IMR-90 (cell line): ENCODE results near the gene RNF133. TPM values are rescaled to one million over a fixed set of nuclear protein-coding genes. Genes with fewer than 3 reads are reported as not detected.

ENCODE experiments used
- ATAC-seq: fragments of 200-7000 bp; cut with Tn5 transposase; 2 replicates; pipeline ENCODE4 v1.9.1; 2020; ENCODE audit warnings: low read depth, mild to moderate bottlenecking, moderate library complexity
- BruUV-seq: library from RNA; stranded (reverse); fragments of 400-500 nt; replicated peaks from 2 replicates; lab custom pipeline; 2021; lab: Mats Ljungman, UMichigan
- CTCF ChIA-PET: fragments of 300-600 bp; formaldehyde crosslinking; extraction: SDS; loops from one replicate; lab custom pipeline; 2021; ENCODE audit warnings: antibody characterized with exemption; lab: Yijun Ruan, JAX
- POLR2A ChIA-PET: fragments of 300-600 bp; sonication (Branson Sonifier 250); formaldehyde crosslinking; loops from one replicate; lab custom pipeline; 2022; ENCODE audit warnings: antibody characterized with exemption; ENCODE audit not compliant: unreplicated experiment; lab: Charles Lee
- DNase-seq: peaks from one replicate; pipeline ENCODE4 v3.0.0; 2013
- H2AFZ ChIP-seq: replicated peaks from 2 replicates; pipeline ENCODE3; 2013; ENCODE audit warnings: low read length, mild to moderate bottlenecking; ENCODE audit not compliant: poor library complexity
- H2AK5ac ChIP-seq: 2 replicates; pipeline ENCODE4 v1.6.1; 2013; ENCODE audit warnings: low read depth, low read length, inconsistent platforms
- H2AK9ac ChIP-seq: replicated peaks from 2 replicates; pipeline ENCODE3; 2013; ENCODE audit warnings: mild to moderate bottlenecking, low read depth, low read length, moderate library complexity; ENCODE audit not compliant: poor library complexity
- H2BK120ac ChIP-seq: 2 replicates; pipeline ENCODE4 v1.6.1; 2013; ENCODE audit warnings: low read depth, low read length, inconsistent platforms
- H2BK15ac ChIP-seq: 3 replicates; pipeline ENCODE4 v1.6.1; 2013; ENCODE audit warnings: low read depth, low read length, inconsistent platforms
- H2BK20ac ChIP-seq: 2 replicates; pipeline ENCODE4 v1.6.1; 2013; ENCODE audit warnings: low read depth, mild to moderate bottlenecking, inconsistent platforms, low read length, moderate library complexity
- H2BK5ac ChIP-seq: 2 replicates; pipeline ENCODE4 v1.6.1; 2013; ENCODE audit warnings: mild to moderate bottlenecking, low read depth, low read length, inconsistent platforms; ENCODE audit not compliant: poor library complexity, severe bottlenecking
- H3K14ac ChIP-seq: replicated peaks from 2 replicates; pipeline ENCODE4 v1.6.1; 2013; ENCODE audit warnings: low read depth, low read length, inconsistent platforms
- H3K18ac ChIP-seq: 2 replicates; pipeline ENCODE4 v1.6.1; 2013; ENCODE audit warnings: low read depth, low read length, control low read depth
- H3K23ac ChIP-seq: 2 replicates; pipeline ENCODE4 v1.6.1; 2013; ENCODE audit warnings: low read depth, low read length, inconsistent platforms
- H3K27ac ChIP-seq: 2 replicates; pipeline ENCODE4 v1.5.1; 2013; ENCODE audit warnings: mild to moderate bottlenecking, control low read depth, low read length; ENCODE audit not compliant: insufficient read depth
- H3K27me3 ChIP-seq: 2 replicates; pipeline ENCODE4 v1.6.1; 2013; ENCODE audit warnings: low read length; ENCODE audit not compliant: control insufficient read depth, insufficient read depth
- H3K36me3 ChIP-seq: 2 replicates; pipeline ENCODE4 v1.6.1; 2013; ENCODE audit warnings: low read length, mixed read lengths; ENCODE audit not compliant: control insufficient read depth, insufficient read depth
- H3K4ac ChIP-seq: 2 replicates; pipeline ENCODE4 v1.6.1; 2013; ENCODE audit warnings: low read depth, low read length, inconsistent platforms
- H3K4me1 ChIP-seq: 2 replicates; pipeline ENCODE4 v1.6.1; 2013; ENCODE audit warnings: low read length, mixed read lengths; ENCODE audit not compliant: control insufficient read depth, insufficient read depth
- H3K4me2 ChIP-seq: 2 replicates; pipeline ENCODE4 v1.6.1; 2013; ENCODE audit warnings: low read depth, mild to moderate bottlenecking, control low read depth, low read length, moderate library complexity
- H3K4me3 ChIP-seq: 2 replicates; pipeline ENCODE4 v1.5.1; 2013; ENCODE audit warnings: low read depth, mild to moderate bottlenecking, control low read depth, low read length, moderate library complexity; ENCODE audit not compliant: insufficient read depth
- H3K56ac ChIP-seq: 2 replicates; pipeline ENCODE4 v1.6.1; 2013; ENCODE audit warnings: low read length, inconsistent platforms; ENCODE audit not compliant: insufficient read depth; ENCODE audit errors: extremely low read depth
- H3K79me1 ChIP-seq, 2 experiments: 2 replicates each; pipeline ENCODE4 v1.6.1; 2013; ENCODE audit warnings: low read length in 2 of 2, inconsistent platforms in 1 of 2, low read depth in 1 of 2
- H3K9ac ChIP-seq: 2 replicates; pipeline ENCODE4 v1.6.1; 2013; ENCODE audit warnings: low read depth, low read length, control low read depth
- H3K9me1 ChIP-seq: 2 replicates; pipeline ENCODE4 v1.6.1; 2013; ENCODE audit warnings: low read length, inconsistent platforms; ENCODE audit not compliant: insufficient read depth
- H3K9me3 ChIP-seq: 2 replicates; pipeline ENCODE4 v1.6.1; 2013; ENCODE audit warnings: low read length; ENCODE audit not compliant: control insufficient read depth, insufficient read depth
- H4K20me1 ChIP-seq: 2 replicates; pipeline ENCODE4 v1.6.1; 2013; ENCODE audit warnings: low read length, inconsistent platforms; ENCODE audit not compliant: insufficient read depth
- H4K5ac ChIP-seq: 2 replicates; pipeline ENCODE4 v1.6.1; 2013; ENCODE audit warnings: mild to moderate bottlenecking, low read depth, low read length, control low read depth
- H4K8ac ChIP-seq, 2 experiments: 2 replicates each; pipeline ENCODE4 v1.6.1; 2013; ENCODE audit warnings: low read depth in 2 of 2, low read length in 2 of 2, control low read depth in 1 of 2, inconsistent platforms in 1 of 2
- H4K91ac ChIP-seq: 2 replicates; pipeline ENCODE4 v1.6.1; 2013; ENCODE audit warnings: low read depth, low read length, inconsistent platforms; ENCODE audit not compliant: insufficient read depth
- CEBPB ChIP-seq: IDR thresholded peaks from 2 replicates; pipeline ENCODE4 v1.6.1; 2012; ENCODE audit warnings: low read depth, low read length, improper control_type of control experiment
- CHD1 ChIP-seq: IDR thresholded peaks from 2 replicates; pipeline ENCODE4 v1.6.1; 2012; ENCODE audit warnings: low read depth, low read length, improper control_type of control experiment
- CTCF ChIP-seq: conservative IDR thresholded peaks from 2 replicates; pipeline ENCODE4 v1.5.1; 2012; ENCODE audit warnings: mild to moderate bottlenecking, low read depth, low read length, improper control_type of control experiment
- FOS ChIP-seq: fragments of 150-350 bp; IDR thresholded peaks from 2 replicates; pipeline ENCODE4 v1.6.1; 2016; ENCODE audit warnings: low read depth, low read length
- MAFK ChIP-seq: IDR thresholded peaks from 2 replicates; pipeline ENCODE4 v1.6.1; 2012; ENCODE audit warnings: low read depth, low read length, improper control_type of control experiment
- POLR2A ChIP-seq: IDR thresholded peaks from 2 replicates; pipeline ENCODE4 v1.6.1; 2012; ENCODE audit warnings: mild to moderate bottlenecking, low read depth, low read length
- RCOR1 ChIP-seq: IDR thresholded peaks from 2 replicates; pipeline ENCODE4 v1.6.1; 2012; ENCODE audit warnings: mild to moderate bottlenecking, low read length, improper control_type of control experiment; ENCODE audit not compliant: insufficient replicate concordance
- RFX5 ChIP-seq: IDR thresholded peaks from 2 replicates; pipeline ENCODE4 v1.8.0; 2012; ENCODE audit warnings: low read depth, mild to moderate bottlenecking, low read length, moderate library complexity
- SMC3 ChIP-seq: fragments of 150-350 bp; IDR thresholded peaks from 2 replicates; pipeline ENCODE4 v1.6.1; 2016; ENCODE audit warnings: low read depth, mild to moderate bottlenecking, antibody characterized with exemption, low read length, moderate library complexity
- USF2 ChIP-seq: fragments of 150-350 bp; IDR thresholded peaks from 2 replicates; pipeline ENCODE4 v1.6.1; 2017; ENCODE audit warnings: mild to moderate bottlenecking, antibody characterized with exemption, low read length, low read depth
- WGBS, 2 experiments: methylation state at CpG; one replicate each; pipeline versions ENCODE4 v1.1.5 to v1.1.7; 2013; ENCODE audit warnings: missing lambda C conversion rate in 2 of 2; ENCODE audit not compliant: insufficient read length in 1 of 2; ENCODE audit errors: extremely low coverage in 2 of 2; 5-methylcytosine and 5-hydroxymethylcytosine counted together
- dilution Hi-C: fragments of 300-500 bp; cut with HindIII; formaldehyde crosslinking; loops from one replicate; pipeline ENCODE4 v1.14.3; 2018; ENCODE audit warnings: low sequenced_read_pairs; ENCODE audit not compliant: unreplicated experiment
- in situ Hi-C: fragments of 300-500 bp; cut with MboI; formaldehyde crosslinking; loops from 3 replicates; pipeline ENCODE4 v1.14.3; 2019; ENCODE audit warnings: low sequenced_read_pairs, inconsistent platforms, mixed read lengths
- intact Hi-C: fragments of 100-400 bp; cut with micrococcal nuclease; formaldehyde crosslinking; loops from 2 replicates; pipeline ENCODE4 v1.10.0; 2022
- polyA plus RNA-seq, 3 experiments: library from polyadenylated mRNA; depleted of rRNA; stranded (reverse); fragments of >200 nt; gene quantifications; 2 replicates each; pipeline ENCODE4 v1.2.3, GENCODE V29; 2012; ENCODE audit warnings: low replicate concordance in 1 of 3
- total RNA-seq: library from RNA; depleted of rRNA; stranded (reverse); fragments of >200 nt; gene quantifications from 2 replicates; pipeline ENCODE4 v1.2.3, GENCODE V29; 2012
- TF ChIP-seq, protein P1 (sequence below): fragments of 150-350 bp; IDR thresholded peaks from 2 replicates; pipeline ENCODE4 v1.6.1; 2016; ENCODE audit warnings: low read depth, mild to moderate bottlenecking, low read length, moderate library complexity, borderline replicate concordance

The RNF133 gene
- total and polyA plus RNA-seq, 2 of the 4 experiments (the other 2 are of a cell fraction) = not detected

- Histone ChIP-seq H2AFZ (no peak overlapping the region), H4K8ac (no peak overlapping the region), H3K27ac (no peak overlapping the region), H3K18ac (no peak overlapping the region), H2AK9ac (no peak overlapping the region), H3K23ac (no peak overlapping the region), H3K4me1 (no peaks in the 10 kb centered on the region), H3K9me3 (peaks cover 17% of the 10 kb centered on the region), H2AK5ac (no peak overlapping the region), H3K4me2 (no peak overlapping the region), H3K14ac (no peak overlapping the region), H4K20me1 (no peaks in the 10 kb centered on the region), H2BK15ac (no peak overlapping the region), H4K5ac (no peak overlapping the region), H4K91ac (no peak overlapping the region), H3K4ac (no peak overlapping the region), H3K27me3 (no peaks in the 10 kb centered on the region), H3K56ac (no peak overlapping the region), H3K36me3 (no peaks in the 10 kb centered on the region), H2BK120ac (no peak overlapping the region), H3K4me3 (no peak overlapping the region), H2BK20ac (no peak overlapping the region), H3K9me1 (no peaks in the 10 kb centered on the region), H2BK5ac (no peak overlapping the region), H3K79me1 (no peaks in the 10 kb centered on the region), H3K9ac (no peak overlapping the region)
- in situ Hi-C loops (no loop called here), intact Hi-C loops (no loop called here), dilution Hi-C loops (no loop called here)
- TF ChIP-seq POLR2A = no peak
- TF ChIP-seq RFX5 = no peak
- TF ChIP-seq CEBPB = no peak
- TF ChIP-seq CHD1 = no peak
- no peak for TF ChIP-seq CTCF
- TF ChIP-seq, protein P1, sequence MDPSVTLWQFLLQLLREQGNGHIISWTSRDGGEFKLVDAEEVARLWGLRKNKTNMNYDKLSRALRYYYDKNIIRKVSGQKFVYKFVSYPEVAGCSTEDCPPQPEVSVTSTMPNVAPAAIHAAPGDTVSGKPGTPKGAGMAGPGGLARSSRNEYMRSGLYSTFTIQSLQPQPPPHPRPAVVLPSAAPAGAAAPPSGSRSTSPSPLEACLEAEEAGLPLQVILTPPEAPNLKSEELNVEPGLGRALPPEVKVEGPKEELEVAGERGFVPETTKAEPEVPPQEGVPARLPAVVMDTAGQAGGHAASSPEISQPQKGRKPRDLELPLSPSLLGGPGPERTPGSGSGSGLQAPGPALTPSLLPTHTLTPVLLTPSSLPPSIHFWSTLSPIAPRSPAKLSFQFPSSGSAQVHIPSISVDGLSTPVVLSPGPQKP = no peak
- no peak for TF ChIP-seq FOS
- TF ChIP-seq USF2 = no peak
- TF ChIP-seq MAFK = no peak
- no peak for TF ChIP-seq RCOR1
- no peak for TF ChIP-seq SMC3
- ChIA-PET CTCF (no interaction called here), POLR2A (no interaction called here)
- no TSS peak for BruUV-seq
- ATAC-seq = no peak
- 86% methylated on average over 11 of the region's 21 CpGs; no CpG with 5 or more reads in 1 of the 2 experiments for WGBS, 2 experiments
- DNase-seq = no peak
Observed at GRCh38 chr7:122673951-122674350, 25.0 kb downstream of the RNF133 start.
